D721Med (cell line): ENCODE results near the gene LMTK3.

ENCODE experiments used
- DNase-seq: peaks from one replicate; pipeline ENCODE4 v3.0.0; 2011; ENCODE audit warnings: low spot score; ENCODE audit not compliant: insufficient read length
- FAIRE-seq: peaks from 2 replicates; lab custom pipeline; 2011; peaks lifted over from hg19 to GRCh38; lab: Jason Lieb, UNC
- TF ChIP-seq, protein P1 (sequence below): IDR thresholded peaks from 2 replicates; pipeline ENCODE4 v1.5.1; 2012; ENCODE audit warnings: mild to moderate bottlenecking, control low read depth; ENCODE audit not compliant: insufficient read depth; ENCODE audit errors: missing control alignments

The LMTK3 gene

DNA sequence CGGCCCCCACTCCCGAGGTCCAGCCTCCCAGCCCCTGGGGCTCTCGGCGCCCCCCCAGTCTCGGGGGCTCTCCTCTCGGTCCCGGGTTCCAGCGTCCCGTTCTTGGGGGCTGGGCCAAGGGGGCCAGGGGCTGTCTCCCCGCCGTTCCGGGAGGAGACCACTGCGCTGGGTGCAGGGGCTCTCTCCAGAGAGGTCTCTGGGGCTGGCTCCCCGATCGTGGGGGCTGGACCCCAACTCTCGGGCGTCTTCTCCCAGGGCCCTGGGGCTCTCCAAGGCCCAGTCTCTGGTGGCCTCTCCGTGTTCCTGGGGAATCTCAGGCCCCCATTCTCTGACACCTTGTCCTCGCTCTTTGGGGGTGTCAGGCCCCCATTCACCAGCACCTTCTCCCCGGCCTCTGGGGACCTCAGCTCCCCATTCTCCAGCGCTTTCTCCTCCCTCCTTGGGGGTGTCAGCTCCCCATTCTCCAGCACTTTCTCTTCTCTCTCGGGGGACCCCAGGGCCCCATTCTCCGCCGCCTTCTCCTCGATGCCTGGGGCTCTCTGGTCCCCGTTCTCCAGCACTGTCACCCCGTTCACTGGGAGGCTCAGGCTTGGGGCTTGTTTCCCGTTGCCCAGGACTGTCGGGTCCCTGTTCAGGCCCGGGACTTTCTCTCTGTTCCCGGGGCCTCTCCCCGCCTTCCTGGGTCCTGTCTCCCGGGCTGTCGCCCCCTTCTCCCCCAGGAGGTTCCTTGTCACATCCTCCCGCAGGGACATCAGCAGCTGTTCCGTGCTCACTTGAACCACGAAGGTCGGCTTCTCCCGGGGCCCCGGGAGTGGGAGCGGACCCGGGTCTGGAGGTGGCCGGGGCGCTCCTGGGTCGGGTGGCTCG lies 13.7 kb downstream of the LMTK3 start:
- DNase-seq: no peak
- no peak for FAIRE-seq
- TF ChIP-seq, protein P1, sequence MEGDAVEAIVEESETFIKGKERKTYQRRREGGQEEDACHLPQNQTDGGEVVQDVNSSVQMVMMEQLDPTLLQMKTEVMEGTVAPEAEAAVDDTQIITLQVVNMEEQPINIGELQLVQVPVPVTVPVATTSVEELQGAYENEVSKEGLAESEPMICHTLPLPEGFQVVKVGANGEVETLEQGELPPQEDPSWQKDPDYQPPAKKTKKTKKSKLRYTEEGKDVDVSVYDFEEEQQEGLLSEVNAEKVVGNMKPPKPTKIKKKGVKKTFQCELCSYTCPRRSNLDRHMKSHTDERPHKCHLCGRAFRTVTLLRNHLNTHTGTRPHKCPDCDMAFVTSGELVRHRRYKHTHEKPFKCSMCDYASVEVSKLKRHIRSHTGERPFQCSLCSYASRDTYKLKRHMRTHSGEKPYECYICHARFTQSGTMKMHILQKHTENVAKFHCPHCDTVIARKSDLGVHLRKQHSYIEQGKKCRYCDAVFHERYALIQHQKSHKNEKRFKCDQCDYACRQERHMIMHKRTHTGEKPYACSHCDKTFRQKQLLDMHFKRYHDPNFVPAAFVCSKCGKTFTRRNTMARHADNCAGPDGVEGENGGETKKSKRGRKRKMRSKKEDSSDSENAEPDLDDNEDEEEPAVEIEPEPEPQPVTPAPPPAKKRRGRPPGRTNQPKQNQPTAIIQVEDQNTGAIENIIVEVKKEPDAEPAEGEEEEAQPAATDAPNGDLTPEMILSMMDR: no peak

DNA sequence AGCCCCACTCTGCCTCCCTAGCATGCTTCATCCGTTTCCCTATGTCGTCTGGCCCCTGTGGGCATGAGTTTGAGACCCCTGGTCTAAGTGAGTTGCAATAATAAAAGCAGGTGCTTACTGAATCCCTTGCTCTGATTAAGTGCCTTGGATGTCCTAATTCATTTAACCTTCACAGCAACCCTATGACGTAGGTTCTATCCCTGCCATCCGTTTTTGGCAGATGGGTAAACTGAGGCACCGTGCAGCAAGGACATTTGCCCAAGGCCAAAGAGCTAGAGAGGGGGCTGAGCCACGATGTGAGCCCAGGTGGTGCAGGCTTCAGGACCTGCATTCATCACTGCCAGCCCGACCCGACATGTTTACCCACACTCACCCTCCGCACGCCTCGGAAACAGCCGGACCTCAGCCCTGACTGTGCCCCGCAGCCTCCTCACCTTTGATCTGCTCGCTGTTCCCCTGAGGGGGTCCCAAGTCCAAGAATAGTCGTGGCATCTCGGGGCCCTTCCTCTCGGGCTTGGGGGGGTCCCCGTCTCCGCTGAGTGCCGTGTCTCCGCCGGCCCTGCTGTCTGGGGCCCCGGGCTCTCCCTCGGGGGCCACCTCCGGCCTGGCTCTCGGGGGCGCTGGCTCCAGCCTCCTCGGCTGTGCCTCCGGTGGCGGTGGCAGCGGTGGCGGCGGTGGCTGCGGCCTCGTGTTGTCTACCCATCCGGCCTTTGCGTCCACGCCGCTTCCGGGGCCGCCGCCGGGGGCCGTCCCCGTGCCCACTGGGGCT lies 14.5 kb downstream of the LMTK3 start:
- FAIRE-seq: no peak
- TF ChIP-seq, protein P1: no peak
- DNase-seq: no peak

DNA sequence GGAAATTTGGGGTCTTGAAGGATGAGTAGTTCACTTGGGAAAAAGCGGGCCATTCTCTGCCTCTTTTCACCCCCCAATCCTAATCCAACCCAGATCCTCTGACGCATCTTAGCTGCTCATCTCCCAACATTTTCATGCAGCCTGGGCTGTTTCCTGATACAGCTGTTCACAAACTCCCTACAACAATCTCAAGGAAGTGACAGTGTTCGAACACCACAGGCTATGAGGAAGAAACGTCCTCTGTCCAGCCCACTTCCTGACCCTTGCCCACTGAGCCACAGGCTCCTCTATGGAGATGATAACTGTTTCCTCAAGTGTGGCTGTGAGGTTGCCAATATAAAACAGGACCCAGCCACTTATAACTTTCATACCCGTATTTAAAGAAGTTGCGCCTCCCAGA lies 16.2 kb downstream of the LMTK3 start:
- TF ChIP-seq, protein P1: no peak
- FAIRE-seq (no peak), DNase-seq (no peak)

DNA sequence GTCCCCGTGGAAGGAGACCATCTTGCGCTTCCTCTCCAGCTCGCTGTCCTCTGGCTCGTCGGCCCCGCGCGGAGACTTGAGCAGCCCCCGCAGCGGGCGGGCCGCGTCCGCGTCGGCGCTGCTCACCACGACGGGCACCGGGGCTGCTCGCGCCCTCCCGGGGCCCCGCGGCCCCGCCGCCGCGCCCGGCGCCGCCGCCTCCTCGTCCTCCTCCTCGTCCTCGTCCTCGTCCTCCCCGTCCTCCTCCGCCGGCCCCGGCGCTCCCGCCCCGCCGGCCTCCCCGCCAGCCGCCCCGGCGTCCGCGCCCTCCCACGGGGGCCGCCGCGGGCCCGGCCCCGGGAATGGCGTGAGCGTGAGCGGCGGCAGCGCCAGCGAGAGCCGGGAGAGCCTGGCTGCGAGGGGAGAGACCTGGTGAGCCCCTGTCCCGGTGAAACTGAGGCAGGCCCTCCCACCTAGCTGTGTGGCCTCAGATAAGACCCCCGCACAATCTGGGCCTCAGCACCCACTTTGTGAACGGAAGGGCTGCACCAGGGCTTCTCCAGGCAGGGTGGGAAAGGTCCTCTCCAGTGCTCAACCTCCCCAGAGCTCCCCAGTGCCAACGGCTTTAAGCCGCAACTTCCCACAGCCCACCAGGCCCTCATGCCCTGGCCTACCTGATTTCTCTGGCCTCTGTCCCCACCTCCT lies 17.8 kb downstream of the LMTK3 start:
- no peak for DNase-seq
- TF ChIP-seq, protein P1: no peak
- FAIRE-seq: no peak

DNA sequence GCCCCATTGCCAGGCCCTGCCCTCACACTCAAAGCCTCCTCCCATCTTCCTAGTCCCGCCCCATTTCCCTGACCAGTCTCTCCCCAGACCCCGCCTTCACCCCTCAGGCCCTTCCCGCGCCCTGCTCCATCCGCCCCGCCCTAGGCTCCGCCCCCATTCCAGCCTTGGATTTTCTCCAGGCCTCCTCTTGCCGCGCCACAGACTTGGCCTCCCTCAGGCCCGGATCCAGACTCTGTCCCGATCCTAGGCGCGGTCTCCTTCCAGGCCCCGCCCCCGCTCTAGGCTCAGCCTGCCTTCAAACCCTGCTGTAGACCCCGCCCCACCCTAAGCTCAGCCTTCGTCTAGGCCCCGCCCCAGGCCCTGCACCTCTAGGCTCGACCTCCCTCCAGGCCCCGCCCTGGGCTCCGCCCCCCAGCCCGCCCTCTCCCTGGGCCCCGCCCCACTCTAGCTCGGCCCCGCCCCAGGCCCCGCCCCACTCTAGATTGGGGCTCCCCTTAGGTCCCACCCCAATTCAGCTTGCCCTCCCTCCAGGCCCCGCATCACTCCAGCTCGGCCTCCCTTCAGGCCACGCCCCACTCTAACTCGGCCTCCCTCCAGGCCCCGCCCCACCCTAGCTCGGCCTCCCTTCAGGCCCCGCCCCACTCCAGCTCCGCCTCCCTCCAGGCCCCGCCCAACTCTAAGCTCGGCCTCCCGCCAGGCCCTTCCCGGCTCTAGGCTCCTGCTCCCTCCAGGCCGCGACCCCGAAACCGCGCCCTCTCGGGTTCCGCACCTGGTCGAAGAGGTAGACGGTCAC lies 18.5 kb downstream of the LMTK3 start:
- FAIRE-seq (no peak), DNase-seq (no peak)

DNA sequence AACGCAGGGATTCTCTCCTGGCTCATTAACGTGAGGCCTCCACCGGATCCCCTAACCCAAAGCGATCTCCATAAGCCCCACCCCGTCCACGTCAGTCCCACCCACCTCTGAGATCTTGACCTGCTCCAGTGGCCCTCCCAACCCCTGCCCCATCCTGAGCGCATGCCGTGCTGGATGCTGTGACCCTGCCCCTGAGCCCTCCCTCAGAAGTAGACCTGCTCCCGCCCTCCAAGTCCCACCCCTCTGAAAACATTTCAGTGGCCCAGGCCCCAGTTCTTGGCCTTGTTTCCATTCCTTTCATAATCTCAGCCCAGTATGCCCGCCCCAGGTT lies 19.9 kb downstream of the LMTK3 start:
- FAIRE-seq (no peak), DNase-seq (no peak)
- TF ChIP-seq, protein P1: no peak

More for the DNA sequence above, 18.5 kb downstream of the LMTK3 start:
- TF ChIP-seq, protein P1: no peak
